ENCODE results near the gene ERVK3-1.

ERVK3-1 gene

DNA sequence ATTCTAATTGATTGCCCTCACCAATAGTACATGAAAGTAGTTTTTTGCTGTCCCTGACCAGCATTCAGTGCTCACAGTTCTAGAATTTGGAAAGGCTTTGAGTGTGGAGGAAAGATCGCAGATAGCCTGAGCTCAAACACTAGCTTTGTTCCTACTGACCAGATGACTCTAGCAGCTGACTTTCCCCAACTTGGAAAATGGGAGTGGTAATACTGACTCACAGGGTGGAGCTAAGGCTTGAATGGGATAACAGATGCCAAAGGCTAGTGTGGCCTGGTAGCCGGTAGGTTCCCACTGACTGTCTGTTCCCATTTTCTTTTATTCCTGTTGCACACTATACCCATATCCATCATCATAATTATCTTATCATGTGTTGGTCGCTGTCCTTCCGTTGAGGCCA is 25.3 kb downstream of the ERVK3-1 start:
- H3K4me3 Mint-ChIP-seq = no peak overlapping the region
- peaks cover 3% of the 10 kb centered on the region for H3K27me3 Mint-ChIP-seq (ENCODE audit: low read depth, poor library complexity)
- TF ChIP-seq, protein P1, sequence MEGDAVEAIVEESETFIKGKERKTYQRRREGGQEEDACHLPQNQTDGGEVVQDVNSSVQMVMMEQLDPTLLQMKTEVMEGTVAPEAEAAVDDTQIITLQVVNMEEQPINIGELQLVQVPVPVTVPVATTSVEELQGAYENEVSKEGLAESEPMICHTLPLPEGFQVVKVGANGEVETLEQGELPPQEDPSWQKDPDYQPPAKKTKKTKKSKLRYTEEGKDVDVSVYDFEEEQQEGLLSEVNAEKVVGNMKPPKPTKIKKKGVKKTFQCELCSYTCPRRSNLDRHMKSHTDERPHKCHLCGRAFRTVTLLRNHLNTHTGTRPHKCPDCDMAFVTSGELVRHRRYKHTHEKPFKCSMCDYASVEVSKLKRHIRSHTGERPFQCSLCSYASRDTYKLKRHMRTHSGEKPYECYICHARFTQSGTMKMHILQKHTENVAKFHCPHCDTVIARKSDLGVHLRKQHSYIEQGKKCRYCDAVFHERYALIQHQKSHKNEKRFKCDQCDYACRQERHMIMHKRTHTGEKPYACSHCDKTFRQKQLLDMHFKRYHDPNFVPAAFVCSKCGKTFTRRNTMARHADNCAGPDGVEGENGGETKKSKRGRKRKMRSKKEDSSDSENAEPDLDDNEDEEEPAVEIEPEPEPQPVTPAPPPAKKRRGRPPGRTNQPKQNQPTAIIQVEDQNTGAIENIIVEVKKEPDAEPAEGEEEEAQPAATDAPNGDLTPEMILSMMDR (IDR thresholded peaks at IDR 0.05) = no peak

DNA sequence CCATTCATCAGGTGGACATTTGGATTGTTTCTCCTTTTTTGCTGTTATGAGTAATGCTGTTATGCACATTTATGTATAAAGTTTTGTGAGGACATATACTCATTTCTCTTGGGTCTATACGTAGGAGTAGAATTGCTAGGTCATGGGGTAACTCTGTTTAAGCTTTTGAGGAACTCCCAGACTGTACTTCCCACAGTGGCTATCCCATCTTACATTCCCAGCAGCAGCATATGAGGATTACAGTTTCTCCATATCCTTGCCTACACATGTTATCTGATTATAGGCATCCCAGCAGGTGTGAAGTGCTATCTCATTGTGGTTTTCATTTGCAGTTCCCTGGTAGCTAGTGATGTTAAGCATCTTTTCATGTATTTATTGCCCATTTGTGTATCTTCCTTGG is 27.5 kb downstream of the ERVK3-1 start:
- Mint-ChIP-seq H3K9me3 (no peaks in the 10 kb centered on the region), H3K4me1 (peaks cover 18% of the 10 kb centered on the region)

More for the DNA sequence above, 25.3 kb downstream of the ERVK3-1 start:
- peaks cover 18% of the 10 kb centered on the region for H3K4me1 Mint-ChIP-seq
- no peak for DNase-seq
- peaks cover 11% of the 10 kb centered on the region for H3K36me3 Mint-ChIP-seq (ENCODE audit: low read depth)
- H3K9me3 Mint-ChIP-seq = no peaks in the 10 kb centered on the region
- no peak overlapping the region for H3K27ac Mint-ChIP-seq

DNA sequence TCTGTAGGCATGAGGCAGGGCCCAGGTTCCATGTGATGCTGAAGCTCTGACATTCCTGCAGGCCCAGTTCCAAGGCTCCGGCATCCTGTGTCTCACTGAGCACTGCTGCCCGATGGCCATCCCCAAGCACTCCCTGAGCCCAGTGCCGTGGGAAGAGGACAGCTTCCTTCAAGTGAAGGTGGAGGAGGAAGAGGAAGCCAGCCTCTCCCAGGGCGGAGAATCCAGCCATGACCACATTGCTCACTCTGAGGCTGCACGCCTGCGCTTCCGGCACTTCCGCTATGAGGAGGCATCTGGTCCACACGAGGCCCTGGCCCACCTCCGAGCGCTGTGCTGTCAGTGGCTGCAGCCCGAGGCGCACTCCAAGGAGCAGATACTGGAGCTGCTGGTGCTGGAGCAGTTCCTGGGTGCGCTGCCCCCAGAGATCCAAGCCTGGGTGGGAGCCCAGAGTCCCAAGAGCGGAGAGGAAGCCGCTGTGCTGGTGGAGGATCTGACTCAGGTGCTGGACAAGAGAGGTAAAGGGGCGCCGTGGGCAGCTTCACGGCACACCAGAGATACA is 29.6 kb downstream of the ERVK3-1 start:
- peaks cover 3% of the 10 kb centered on the region for H3K27me3 Mint-ChIP-seq (ENCODE audit: low read depth, poor library complexity)
- H3K27ac Mint-ChIP-seq = no peak overlapping the region
- H3K4me1 Mint-ChIP-seq = peaks cover 8% of the 10 kb centered on the region
- peaks cover 43% of the 10 kb centered on the region for H3K36me3 Mint-ChIP-seq (ENCODE audit: low read depth)
- no peak overlapping the region for H3K4me3 Mint-ChIP-seq
- H3K9me3 Mint-ChIP-seq = no peaks in the 10 kb centered on the region
- TF ChIP-seq, protein P1 (IDR thresholded peaks at IDR 0.05) = no peak
- DNase-seq = no peak

More for the DNA sequence above, 27.5 kb downstream of the ERVK3-1 start:
- H3K4me3 Mint-ChIP-seq = no peak overlapping the region
- H3K27ac Mint-ChIP-seq = no peak overlapping the region
- DNase-seq = no peak
- TF ChIP-seq, protein P1 (IDR thresholded peaks at IDR 0.05) = no peak
- H3K27me3 Mint-ChIP-seq (ENCODE audit: low read depth, poor library complexity) = peaks cover 3% of the 10 kb centered on the region
- peaks cover 22% of the 10 kb centered on the region for H3K36me3 Mint-ChIP-seq (ENCODE audit: low read depth)

DNA sequence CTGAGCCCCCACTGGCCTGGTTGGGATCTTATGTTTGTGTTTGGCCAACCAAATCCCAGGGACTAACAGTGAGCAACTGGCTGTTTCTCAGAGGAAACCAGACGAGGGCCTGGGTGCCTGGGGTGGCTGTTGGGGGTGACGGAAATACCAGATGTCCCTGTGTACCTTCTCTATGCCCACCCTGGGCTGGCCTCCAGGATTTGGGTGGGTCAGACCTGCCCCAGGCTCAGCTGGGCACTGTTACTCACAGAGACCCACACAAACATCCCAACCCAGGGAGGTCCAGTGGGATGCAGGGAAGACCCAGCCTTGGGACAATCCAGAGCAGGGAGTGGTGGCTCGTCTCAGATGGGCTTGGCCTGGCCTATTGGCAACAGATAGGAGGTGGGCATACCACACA is 30.5 kb downstream of the ERVK3-1 start:
- H3K9me3 Mint-ChIP-seq = no peaks in the 10 kb centered on the region
- peaks cover 2% of the 10 kb centered on the region for H3K27me3 Mint-ChIP-seq (ENCODE audit: low read depth, poor library complexity)
- DNase-seq = no peak
- H3K36me3 Mint-ChIP-seq (ENCODE audit: low read depth) = peaks cover 49% of the 10 kb centered on the region
- H3K4me1 Mint-ChIP-seq = peaks cover 3% of the 10 kb centered on the region
- H3K27ac Mint-ChIP-seq = no peak overlapping the region
- no peak overlapping the region for H3K4me3 Mint-ChIP-seq
- TF ChIP-seq, protein P1 (IDR thresholded peaks at IDR 0.05) = no peak

DNA sequence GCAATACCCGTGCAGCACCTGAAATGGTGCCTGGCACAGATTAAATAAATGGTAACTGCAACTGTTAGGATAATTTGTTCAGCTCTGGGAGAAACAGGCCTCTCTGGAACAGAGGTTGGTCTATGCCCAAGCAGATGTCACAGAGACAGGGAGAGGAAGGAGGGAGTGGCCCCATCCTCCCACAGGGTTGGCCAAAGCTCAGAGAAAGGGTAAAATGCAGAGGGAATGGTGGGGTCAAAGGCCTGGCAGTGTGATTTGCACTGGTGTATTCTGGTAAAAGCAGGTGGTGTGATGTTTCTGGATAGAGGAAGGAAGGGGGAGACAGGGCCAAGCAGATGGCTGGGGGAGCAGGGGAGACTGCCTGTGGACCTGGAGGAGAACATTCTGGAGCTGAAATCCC is 31.0 kb downstream of the ERVK3-1 start:
- Mint-ChIP-seq H3K4me3 (no peak overlapping the region), H3K27me3 (ENCODE audit: low read depth, poor library complexity) (no peaks in the 10 kb centered on the region), H3K36me3 (ENCODE audit: low read depth) (peaks cover 55% of the 10 kb centered on the region), H3K9me3 (no peaks in the 10 kb centered on the region), H3K4me1 (no peaks in the 10 kb centered on the region), H3K27ac (no peak overlapping the region)
- DNase-seq = no peak
- TF ChIP-seq, protein P1 (IDR thresholded peaks at IDR 0.05) = no peak

DNA sequence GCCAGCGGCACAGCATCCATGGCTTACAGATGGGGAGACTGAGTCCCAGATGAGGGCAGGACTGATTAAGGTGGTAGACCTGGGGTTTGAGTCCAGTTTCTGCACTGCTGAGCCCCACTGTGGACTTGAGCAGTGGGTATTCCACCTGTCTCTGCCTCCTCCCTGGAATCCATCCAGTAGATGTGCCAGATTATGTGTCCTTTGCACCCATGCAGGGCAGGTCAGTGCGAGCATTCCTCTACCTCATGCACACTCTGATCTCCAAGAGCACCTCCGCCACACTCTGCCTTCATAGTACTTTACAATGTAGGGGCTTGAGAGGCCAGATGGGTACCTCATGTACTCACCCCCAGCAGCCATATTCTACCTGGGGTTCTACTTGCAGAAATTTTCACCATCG is 31.6 kb downstream of the ERVK3-1 start:
- Mint-ChIP-seq H3K4me3 (no peak overlapping the region), H3K4me1 (no peaks in the 10 kb centered on the region), H3K27me3 (ENCODE audit: low read depth, poor library complexity) (no peaks in the 10 kb centered on the region), H3K27ac (no peak overlapping the region), H3K36me3 (ENCODE audit: low read depth) (peaks cover 58% of the 10 kb centered on the region), H3K9me3 (no peaks in the 10 kb centered on the region)
- TF ChIP-seq, protein P1 (IDR thresholded peaks at IDR 0.05) = no peak
- no peak for DNase-seq

All from nephron progenitor cell (in vitro differentiated cells).